Gastrocnemius medialis (tissue), 4 donors: ENCODE measurements around the gene HBS1L. TPM values are rescaled to one million over a fixed set of nuclear protein-coding genes. Genes with fewer than 3 reads are reported as not detected.

ENCODE experiments used
- ATAC-seq, 2 donors: fragments of 150-250 bp; one replicate each; pipeline ENCODE4 v1.9.1; 2016
- DNase-seq, 2 donors: peaks; one replicate each; pipeline ENCODE4 v3.0.0-alpha.2; 2019
- H3K27ac ChIP-seq, 4 donors: fragments of 200-600 bp; sonication (generic); 1 replicate in 1 of 4; 2 replicates in 3 of 4; pipeline ENCODE4 v1.5.1; 2016 to 2018; ENCODE audit warnings: mild to moderate bottlenecking in 2 of 4, moderate library complexity in 1 of 4
- H3K27me3 ChIP-seq, 3 donors: fragments of 200-600 bp; sonication (generic) in 2 of 3; 1 replicate in 1 of 3; 2 replicates in 2 of 3; pipeline versions ENCODE4 v1.5.1 to v1.6.0; 2016 to 2019; ENCODE audit warnings: mild to moderate bottlenecking in 1 of 3, moderate library complexity in 1 of 3
- H3K36me3 ChIP-seq, 2 donors: fragments of 200-600 bp; sonication (generic) in 1 of 2; one replicate each; pipeline ENCODE4 v1.5.1; 2017 to 2018
- H3K4me1 ChIP-seq, 2 donors: fragments of 200-600 bp; sonication (generic) in 1 of 2; one replicate each; pipeline ENCODE4 v1.5.1; 2016 to 2017; ENCODE audit warnings: mild to moderate bottlenecking in 2 of 2
- H3K4me3 ChIP-seq, 4 donors: fragments of 200-600 bp; sonication (generic) in 3 of 4; 1 replicate in 1 of 4; 2 replicates in 3 of 4; pipeline ENCODE4 v1.5.1; 2016 to 2019; ENCODE audit warnings: mild to moderate bottlenecking in 2 of 4
- H3K9me3 ChIP-seq, 3 donors: fragments of 200-600 bp; sonication (generic) in 2 of 3; 1 replicate in 1 of 3; 2 replicates in 2 of 3; pipeline ENCODE4 v1.5.1; 2016 to 2019
- CTCF ChIP-seq, 5 experiments: fragments of 450-650 bp in 3 of 5; fragments of 200-600 bp in 2 of 5; sonication (generic) in 2 of 5; IDR thresholded peaks in 4 of 5; conservative IDR thresholded peaks in 1 of 5; 1 replicate in 4 of 5; 2 replicates in 1 of 5; pipeline ENCODE4 v1.5.1; 2016 to 2019; ENCODE audit warnings: antibody characterized with exemption in 5 of 5, mild to moderate bottlenecking in 3 of 5, moderate library complexity in 3 of 5
- POLR2A ChIP-seq, 2 donors: fragments of 450-650 bp; IDR thresholded peaks; one replicate each; pipeline ENCODE4 v1.6.1; 2017; ENCODE audit warnings: antibody characterized with exemption in 2 of 2, mild to moderate bottlenecking in 2 of 2, moderate library complexity in 2 of 2
- in situ Hi-C, 4 donors: fragments of 200-750 bp; cut with MboI; loops; one replicate each; pipeline versions ENCODE4 v1.15.0 to v1.8.0; 2017; ENCODE audit warnings: low sequenced_read_pairs in 4 of 4
- intact Hi-C: fragments of 100-400 bp; cut with DNase I; formaldehyde crosslinking; loops from one replicate; pipeline ENCODE4 v1.15.1; 2023; ENCODE audit warnings: low total_unique reads
- total RNA-seq, 4 donors: library from RNA; depleted of rRNA; stranded (reverse); fragments of >200 nt; gene quantifications; one replicate each; pipeline versions ENCODE4 v1.1.0 to v1.2.3, GENCODE V29; 2016

Gene HBS1L
- total RNA-seq, 4 donors from 2014 or later: 97.9 to 139 (median 120) TPM

- Histone ChIP-seq H3K4me3 (no peak overlapping the region), H3K27ac (no peak overlapping the region), H3K36me3 (no peaks in the 10 kb centered on the region), H3K4me1 (no peaks in the 10 kb centered on the region), H3K9me3 (no peaks in the 10 kb centered on the region), H3K27me3 (no peaks in the 10 kb centered on the region)
- TF ChIP-seq CTCF (IDR thresholded peaks at IDR 0.05 in 4 of 5, conservative IDR thresholded peaks at IDR 0.05 in 1 of 5): no peak
- no peak for TF ChIP-seq POLR2A (IDR thresholded peaks at IDR 0.05)
- DNase-seq (no peak), ATAC-seq (no peak)
- in situ Hi-C loops (no loop called here), intact Hi-C loops (no loop called here)
Measured at GRCh38 chr6:135084916-135085269, 30.3 kb upstream of the HBS1L start.

GRCh38 chr6:135084001-135084915, 29.6 kb upstream of the HBS1L start:
- TF ChIP-seq POLR2A (IDR thresholded peaks at IDR 0.05) (no peak), CTCF (IDR thresholded peaks at IDR 0.05 in 4 of 5, conservative IDR thresholded peaks at IDR 0.05 in 1 of 5) (no peak)
- no peak for ATAC-seq
- intact Hi-C loops: no loop called here
- no peaks in the 10 kb centered on the region for H3K4me1 ChIP-seq
- in situ Hi-C loops: no loop called here
- no peak overlapping the region for H3K4me3 ChIP-seq
- H3K9me3 ChIP-seq: no peaks in the 10 kb centered on the region
- H3K36me3 ChIP-seq: no peaks in the 10 kb centered on the region
- no peak overlapping the region for H3K27ac ChIP-seq
- no peaks in the 10 kb centered on the region for H3K27me3 ChIP-seq
- DNase-seq: no peak

GRCh38 chr6:135081966-135082365, 27.3 kb upstream of the HBS1L start:
- no peak for TF ChIP-seq POLR2A (IDR thresholded peaks at IDR 0.05)
- TF ChIP-seq CTCF (IDR thresholded peaks at IDR 0.05 in 4 of 5, conservative IDR thresholded peaks at IDR 0.05 in 1 of 5): no peak
- in situ Hi-C loops: no loop called here
- no peaks in the 10 kb centered on the region for H3K27me3 ChIP-seq
- H3K4me1 ChIP-seq: no peaks in the 10 kb centered on the region
- intact Hi-C loops: no loop called here
- no peaks in the 10 kb centered on the region for H3K36me3 ChIP-seq
- no peaks in the 10 kb centered on the region for H3K9me3 ChIP-seq
- H3K4me3 ChIP-seq: no peak overlapping the region
- H3K27ac ChIP-seq: no peak overlapping the region
- no peak for ATAC-seq
- DNase-seq: no peak

- intact Hi-C loops (no loop called here), in situ Hi-C loops (no loop called here)
- H3K9me3 ChIP-seq: no peaks in the 10 kb centered on the region
- no peak for ATAC-seq
- H3K27ac ChIP-seq: no peak overlapping the region
- DNase-seq: no peak
- TF ChIP-seq CTCF (IDR thresholded peaks at IDR 0.05 in 4 of 5, conservative IDR thresholded peaks at IDR 0.05 in 1 of 5) (no peak), POLR2A (IDR thresholded peaks at IDR 0.05) (no peak)
- no peak overlapping the region for H3K4me3 ChIP-seq
- no peaks in the 10 kb centered on the region for H3K4me1 ChIP-seq
- H3K27me3 ChIP-seq: no peaks in the 10 kb centered on the region
- no peaks in the 10 kb centered on the region for H3K36me3 ChIP-seq
Measured at GRCh38 chr6:135075018-135075417, 20.4 kb upstream of the HBS1L start.
